ENCODE results near the gene ZNF3.

The ZNF3 gene

GRCh38 chr7:100109521-100110163 lies 28.1 kb upstream of the ZNF3 start:
- DNase-seq (ENCODE audit: low read depth, low spot score): no peak

- DNase-seq (ENCODE audit: low read depth, low spot score): no peak
Observed at GRCh38 chr7:100107890-100108289, 26.4 kb upstream of the ZNF3 start.

GRCh38 chr7:100107125-100107737 lies 25.7 kb upstream of the ZNF3 start:
- DNase-seq (ENCODE audit: low read depth, low spot score): no peak

GRCh38 chr7:100106633-100107032 lies 25.1 kb upstream of the ZNF3 start:
- DNase-seq (ENCODE audit: low read depth, low spot score): no peak

GRCh38 chr7:100105534-100105933 lies 24.0 kb upstream of the ZNF3 start:
- DNase-seq (ENCODE audit: low read depth, low spot score): no peak

GRCh38 chr7:100102950-100103840 lies 21.7 kb upstream of the ZNF3 start:
- DNase-seq (ENCODE audit: low read depth, low spot score): no peak

- DNase-seq (ENCODE audit: low read depth, low spot score): peak; percentile 94
Observed at GRCh38 chr7:100101016-100101862, 19.7 kb upstream of the ZNF3 start, which contains the start of the genes AP4M1 and MCM7. AP4M1 (plus strand) TSS chr7:100101643; CDS start chr7:100101715, 72 bp downstream. MCM7 (minus strand) TSS chr7:100101397; CDS start chr7:100101294, 103 bp downstream.

GRCh38 chr7:100100420-100101015 lies 19.0 kb upstream of the ZNF3 start:
- peak; percentile 69 for DNase-seq (ENCODE audit: low read depth, low spot score)

GRCh38 chr7:100099452-100099851 lies 17.9 kb upstream of the ZNF3 start:
- DNase-seq (ENCODE audit: low read depth, low spot score): no peak

GRCh38 chr7:100098913-100099312 lies 17.4 kb upstream of the ZNF3 start:
- DNase-seq (ENCODE audit: low read depth, low spot score): no peak

- no peak for DNase-seq (ENCODE audit: low read depth, low spot score)
Observed at GRCh38 chr7:100095704-100096103, 14.2 kb upstream of the ZNF3 start.

GRCh38 chr7:100095289-100095688 lies 13.8 kb upstream of the ZNF3 start:
- DNase-seq (ENCODE audit: low read depth, low spot score): no peak

GRCh38 chr7:100093925-100094486 lies 12.5 kb upstream of the ZNF3 start:
- DNase-seq (ENCODE audit: low read depth, low spot score): no peak

- DNase-seq (ENCODE audit: low read depth, low spot score): no peak
Observed at GRCh38 chr7:100093498-100093897, 12.0 kb upstream of the ZNF3 start.

- DNase-seq (ENCODE audit: low read depth, low spot score): no peak
Observed at GRCh38 chr7:100093054-100093453, 11.5 kb upstream of the ZNF3 start.

GRCh38 chr7:100091411-100092181 lies 10.1 kb upstream of the ZNF3 start:
- DNase-seq (ENCODE audit: low read depth, low spot score): no peak

GRCh38 chr7:100090527-100091410 lies 9.2 kb upstream of the ZNF3 start:
- no peak for DNase-seq (ENCODE audit: low read depth, low spot score)

- DNase-seq (ENCODE audit: low read depth, low spot score): no peak
Observed at GRCh38 chr7:100089458-100090196, 8.1 kb upstream of the ZNF3 start.

Measured in activated CD4-positive, CD25-positive, alpha-beta regulatory T cell treated with anti-CD3 and anti-CD28 coated beads, Interleukin-2, amount 50 U/mL, for 16 hours (primary cell).